Measurements from ENCODE around the gene CR1.
"Not testable (repeated sequence)": the region's sequence is repeated elsewhere in the genome, so short reads cannot be mapped to it uniquely, and the experiment has no call there.

CR1 gene

DNA sequence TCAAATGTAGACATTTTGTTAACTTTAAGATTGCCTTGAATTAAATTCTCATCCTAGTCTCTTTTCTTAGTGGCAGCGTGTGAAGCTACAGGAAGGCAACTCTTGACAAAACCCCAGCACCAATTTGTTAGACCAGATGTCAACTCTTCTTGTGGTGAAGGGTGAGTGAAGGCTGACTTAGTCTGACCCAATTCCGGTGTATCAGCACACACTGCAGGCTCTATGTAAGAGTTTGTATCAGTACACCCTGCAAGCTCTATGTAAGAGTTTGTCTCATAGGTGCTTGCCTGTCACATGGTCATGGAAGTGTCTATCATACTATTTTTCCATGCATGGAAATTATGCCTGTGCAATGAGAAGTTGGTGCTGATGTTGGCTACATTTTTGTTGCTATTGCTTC lies 25.0 kb upstream of the CR1 start:
- no peak overlapping the region for H3K9ac ChIP-seq (ENCODE audit: low read length)
- H3K27ac ChIP-seq (ENCODE audit: low read depth, low read length): no peak overlapping the region
- no peaks in the 10 kb centered on the region for H3K9me3 ChIP-seq (ENCODE audit: control insufficient read depth, insufficient read depth, low read depth, low read length)
- no peak overlapping the region for H3K4me3 ChIP-seq (ENCODE audit: low read depth, low read length)
- no peaks in the 10 kb centered on the region for H3K36me3 ChIP-seq (ENCODE audit: control insufficient read depth, insufficient read depth, low read length)
- peaks cover 9% of the 10 kb centered on the region; the same call in 1 of the 2 replicates for H3K27me3 ChIP-seq (ENCODE audit: control insufficient read depth, insufficient read depth, low read length)
- no peaks in the 10 kb centered on the region for H3K4me1 ChIP-seq (ENCODE audit: control insufficient read depth, insufficient read depth, low read length)

GRCh38 chr1:207474210-207474609 lies 21.7 kb upstream of the CR1 start:
- no peak overlapping the region for H3K9ac ChIP-seq (ENCODE audit: low read length)
- H3K27ac ChIP-seq (ENCODE audit: low read depth, low read length): no peak overlapping the region
- H3K9me3 ChIP-seq (ENCODE audit: control insufficient read depth, insufficient read depth, low read depth, low read length): no peaks in the 10 kb centered on the region
- no peaks in the 10 kb centered on the region for H3K36me3 ChIP-seq (ENCODE audit: control insufficient read depth, insufficient read depth, low read length)
- no peak overlapping the region for H3K4me3 ChIP-seq (ENCODE audit: low read depth, low read length)
- no peaks in the 10 kb centered on the region for H3K4me1 ChIP-seq (ENCODE audit: control insufficient read depth, insufficient read depth, low read length)
- H3K27me3 ChIP-seq (ENCODE audit: control insufficient read depth, insufficient read depth, low read length): no peaks in the 10 kb centered on the region; the same call in 1 of the 2 replicates

DNA sequence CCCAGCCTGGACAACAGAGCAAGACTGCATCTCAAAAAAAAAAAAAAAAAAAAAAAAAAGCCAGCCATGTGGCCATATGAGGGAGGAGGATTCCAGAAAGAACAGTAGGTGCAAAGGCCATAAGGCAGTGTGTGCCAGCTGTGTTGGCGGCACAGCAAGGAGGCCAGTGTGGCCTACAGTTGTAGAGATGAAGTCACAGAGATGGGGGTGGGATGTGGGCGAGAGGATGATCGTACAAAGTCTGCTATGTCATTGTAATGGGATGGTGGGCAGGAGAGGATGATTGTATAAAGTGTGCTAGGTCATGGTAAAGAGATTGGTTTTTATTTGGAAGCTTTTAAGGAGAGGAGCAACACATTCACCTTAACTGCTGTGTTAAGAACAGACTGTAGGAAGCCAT lies 9.8 kb upstream of the CR1 start:
- Histone ChIP-seq H3K9ac (ENCODE audit: low read length) (no peak overlapping the region), H3K4me3 (ENCODE audit: low read depth, low read length) (no peak overlapping the region), H3K4me1 (ENCODE audit: control insufficient read depth, insufficient read depth, low read length) (no peaks in the 10 kb centered on the region), H3K9me3 (ENCODE audit: control insufficient read depth, insufficient read depth, low read depth, low read length) (no peaks in the 10 kb centered on the region), H3K27me3 (ENCODE audit: control insufficient read depth, insufficient read depth, low read length) (peaks cover 4% of the 10 kb centered on the region; the same call in 1 of the 2 replicates), H3K27ac (ENCODE audit: low read depth, low read length) (no peak overlapping the region), H3K36me3 (ENCODE audit: control insufficient read depth, insufficient read depth, low read length) (no peaks in the 10 kb centered on the region)

GRCh38 chr1:207487636-207488035 lies 8.3 kb upstream of the CR1 start:
- Histone ChIP-seq H3K9me3 (ENCODE audit: control insufficient read depth, insufficient read depth, low read depth, low read length) (no peaks in the 10 kb centered on the region), H3K4me1 (ENCODE audit: control insufficient read depth, insufficient read depth, low read length) (no peaks in the 10 kb centered on the region), H3K27me3 (ENCODE audit: control insufficient read depth, insufficient read depth, low read length) (peaks cover 14% of the 10 kb centered on the region; the same call in 1 of the 2 replicates), H3K9ac (ENCODE audit: low read length) (no peak overlapping the region), H3K4me3 (ENCODE audit: low read depth, low read length) (no peak overlapping the region), H3K27ac (ENCODE audit: low read depth, low read length) (no peak overlapping the region), H3K36me3 (ENCODE audit: control insufficient read depth, insufficient read depth, low read length) (no peaks in the 10 kb centered on the region)

DNA sequence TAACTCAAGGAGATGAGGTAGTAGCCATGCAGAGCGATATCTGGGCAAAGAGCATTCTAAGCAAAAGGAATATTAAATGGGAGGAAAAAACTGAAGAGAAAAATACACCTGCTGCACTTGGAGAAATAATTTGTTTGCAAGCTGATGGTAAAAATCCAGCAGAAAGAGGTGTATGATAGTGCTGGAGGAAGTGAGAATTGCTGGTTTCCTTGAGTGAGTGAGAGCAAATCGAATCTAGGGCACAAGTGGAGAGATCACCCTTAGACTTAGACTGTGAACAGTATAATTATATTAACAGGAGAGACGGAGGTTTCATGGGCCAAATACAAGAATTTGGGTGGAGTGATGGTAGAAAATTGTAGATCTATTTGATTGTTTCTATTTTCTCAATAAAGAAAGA lies 2.7 kb upstream of the CR1 start:
- no peak overlapping the region for H3K9ac ChIP-seq (ENCODE audit: low read length)
- H3K9me3 ChIP-seq (ENCODE audit: control insufficient read depth, insufficient read depth, low read depth, low read length): no peaks in the 10 kb centered on the region
- H3K4me1 ChIP-seq (ENCODE audit: control insufficient read depth, insufficient read depth, low read length): peaks cover 7% of the 10 kb centered on the region
- H3K27ac ChIP-seq (ENCODE audit: low read depth, low read length): no peak overlapping the region
- H3K36me3 ChIP-seq (ENCODE audit: control insufficient read depth, insufficient read depth, low read length): no peaks in the 10 kb centered on the region
- peaks cover 59% of the 10 kb centered on the region for H3K27me3 ChIP-seq (ENCODE audit: control insufficient read depth, insufficient read depth, low read length)
- H3K4me3 ChIP-seq (ENCODE audit: low read depth, low read length): no peak overlapping the region

DNA sequence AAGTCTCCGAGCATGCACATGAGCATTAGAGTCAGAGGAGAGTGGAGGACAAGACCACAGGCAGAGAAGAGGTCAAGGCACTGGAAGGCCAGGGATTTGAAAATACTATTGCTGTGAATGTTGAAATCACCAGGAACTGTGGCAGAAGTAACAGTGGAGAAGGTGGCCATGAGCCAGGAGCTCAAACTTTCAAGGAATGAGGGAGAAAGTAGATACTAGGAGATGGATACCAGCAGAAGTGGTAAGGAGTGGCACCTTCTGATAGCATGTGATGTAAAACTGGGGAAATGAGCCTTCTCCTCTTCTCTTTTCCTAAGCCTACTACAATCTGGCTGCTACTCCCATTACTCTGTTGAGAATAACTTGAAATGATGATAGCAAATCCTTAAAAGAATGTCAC lies 1.8 kb upstream of the CR1 start:
- Histone ChIP-seq H3K27me3 (ENCODE audit: control insufficient read depth, insufficient read depth, low read length) (peaks cover 67% of the 10 kb centered on the region), H3K36me3 (ENCODE audit: control insufficient read depth, insufficient read depth, low read length) (no peaks in the 10 kb centered on the region), H3K4me1 (ENCODE audit: control insufficient read depth, insufficient read depth, low read length) (peaks cover 7% of the 10 kb centered on the region)

GRCh38 chr1:207495281-207495680 lies 676 bp upstream of the CR1 start:
- H3K27me3 ChIP-seq (ENCODE audit: control insufficient read depth, insufficient read depth, low read length): peaks cover 69% of the 10 kb centered on the region
- H3K27ac ChIP-seq (ENCODE audit: low read depth, low read length); H3K36me3 ChIP-seq (ENCODE audit: control insufficient read depth, insufficient read depth, low read length); H3K4me1 ChIP-seq (ENCODE audit: control insufficient read depth, insufficient read depth, low read length); H3K9me3 ChIP-seq (ENCODE audit: control insufficient read depth, insufficient read depth, low read depth, low read length); H3K9ac ChIP-seq (ENCODE audit: low read length): not testable (repeated sequence)
- H3K4me3 ChIP-seq (ENCODE audit: low read depth, low read length): peak overlapping the region; percentile 72

More for the DNA sequence above, 1.8 kb upstream of the CR1 start:
- Histone ChIP-seq H3K4me3 (ENCODE audit: low read depth, low read length) (no peak overlapping the region), H3K27ac (ENCODE audit: low read depth, low read length) (no peak overlapping the region), H3K9ac (ENCODE audit: low read length) (no peak overlapping the region), H3K9me3 (ENCODE audit: control insufficient read depth, insufficient read depth, low read depth, low read length) (no peaks in the 10 kb centered on the region)

GRCh38 chr1:207497941-207498340 lies 2.0 kb downstream of the CR1 start:
- H3K9me3 ChIP-seq (ENCODE audit: control insufficient read depth, insufficient read depth, low read depth, low read length): no peaks in the 10 kb centered on the region
- no peaks in the 10 kb centered on the region for H3K36me3 ChIP-seq (ENCODE audit: control insufficient read depth, insufficient read depth, low read length)
- peaks cover 7% of the 10 kb centered on the region for H3K4me1 ChIP-seq (ENCODE audit: control insufficient read depth, insufficient read depth, low read length)
- peaks cover 69% of the 10 kb centered on the region for H3K27me3 ChIP-seq (ENCODE audit: control insufficient read depth, insufficient read depth, low read length)
- H3K4me3 ChIP-seq (ENCODE audit: low read depth, low read length): no peak overlapping the region
- no peak overlapping the region for H3K9ac ChIP-seq (ENCODE audit: low read length)
- no peak overlapping the region for H3K27ac ChIP-seq (ENCODE audit: low read depth, low read length)

GRCh38 chr1:207499573-207499972 lies 3.6 kb downstream of the CR1 start:
- peaks cover 7% of the 10 kb centered on the region for H3K4me1 ChIP-seq (ENCODE audit: control insufficient read depth, insufficient read depth, low read length)
- H3K9me3 ChIP-seq (ENCODE audit: control insufficient read depth, insufficient read depth, low read depth, low read length): no peaks in the 10 kb centered on the region
- H3K4me3 ChIP-seq (ENCODE audit: low read depth, low read length): no peak overlapping the region
- H3K27ac ChIP-seq (ENCODE audit: low read depth, low read length): no peak overlapping the region
- H3K9ac ChIP-seq (ENCODE audit: low read length): no peak overlapping the region
- peaks cover 58% of the 10 kb centered on the region for H3K27me3 ChIP-seq (ENCODE audit: control insufficient read depth, insufficient read depth, low read length)
- no peaks in the 10 kb centered on the region for H3K36me3 ChIP-seq (ENCODE audit: control insufficient read depth, insufficient read depth, low read length)

GRCh38 chr1:207500306-207500705 lies 4.3 kb downstream of the CR1 start:
- H3K27ac ChIP-seq (ENCODE audit: low read depth, low read length): no peak overlapping the region
- H3K4me3 ChIP-seq (ENCODE audit: low read depth, low read length): no peak overlapping the region
- peaks cover 7% of the 10 kb centered on the region for H3K4me1 ChIP-seq (ENCODE audit: control insufficient read depth, insufficient read depth, low read length)
- no peak overlapping the region for H3K9ac ChIP-seq (ENCODE audit: low read length)
- H3K9me3 ChIP-seq (ENCODE audit: control insufficient read depth, insufficient read depth, low read depth, low read length): no peaks in the 10 kb centered on the region
- H3K36me3 ChIP-seq (ENCODE audit: control insufficient read depth, insufficient read depth, low read length): no peaks in the 10 kb centered on the region
- H3K27me3 ChIP-seq (ENCODE audit: control insufficient read depth, insufficient read depth, low read length): peaks cover 53% of the 10 kb centered on the region

- no peak overlapping the region for H3K9ac ChIP-seq (ENCODE audit: low read length)
- H3K36me3 ChIP-seq (ENCODE audit: control insufficient read depth, insufficient read depth, low read length): no peaks in the 10 kb centered on the region
- no peak overlapping the region for H3K27ac ChIP-seq (ENCODE audit: low read depth, low read length)
- no peak overlapping the region for H3K4me3 ChIP-seq (ENCODE audit: low read depth, low read length)
- H3K9me3 ChIP-seq (ENCODE audit: control insufficient read depth, insufficient read depth, low read depth, low read length): no peaks in the 10 kb centered on the region
- H3K4me1 ChIP-seq (ENCODE audit: control insufficient read depth, insufficient read depth, low read length): no peaks in the 10 kb centered on the region
- peaks cover 45% of the 10 kb centered on the region for H3K27me3 ChIP-seq (ENCODE audit: control insufficient read depth, insufficient read depth, low read length)
Observed at GRCh38 chr1:207501071-207501470, 5.1 kb downstream of the CR1 start.

- Histone ChIP-seq H3K4me1 (ENCODE audit: control insufficient read depth, insufficient read depth, low read length) (no peaks in the 10 kb centered on the region), H3K27me3 (ENCODE audit: control insufficient read depth, insufficient read depth, low read length) (peaks cover 29% of the 10 kb centered on the region), H3K9me3 (ENCODE audit: control insufficient read depth, insufficient read depth, low read depth, low read length) (no peaks in the 10 kb centered on the region), H3K9ac (ENCODE audit: low read length) (no peak overlapping the region), H3K4me3 (ENCODE audit: low read depth, low read length) (no peak overlapping the region), H3K27ac (ENCODE audit: low read depth, low read length) (no peak overlapping the region), H3K36me3 (ENCODE audit: control insufficient read depth, insufficient read depth, low read length) (no peaks in the 10 kb centered on the region)
Observed at GRCh38 chr1:207502726-207503125, 6.8 kb downstream of the CR1 start.
